ENCODE data around the gene KCNC3. TPM values are rescaled to one million over a fixed set of nuclear protein-coding genes. Genes with fewer than 3 reads are reported as not detected.
"Not testable (repeated sequence)": the region's sequence is repeated elsewhere in the genome, so short reads cannot be mapped to it uniquely, and the experiment has no call there.

The KCNC3 gene
- total RNA-seq, 3 donors from 2014 or later (not counting 1 experiment from before 2014, with no cell fraction given): 0.57 to 3.2 (median 0.68) TPM

DNA sequence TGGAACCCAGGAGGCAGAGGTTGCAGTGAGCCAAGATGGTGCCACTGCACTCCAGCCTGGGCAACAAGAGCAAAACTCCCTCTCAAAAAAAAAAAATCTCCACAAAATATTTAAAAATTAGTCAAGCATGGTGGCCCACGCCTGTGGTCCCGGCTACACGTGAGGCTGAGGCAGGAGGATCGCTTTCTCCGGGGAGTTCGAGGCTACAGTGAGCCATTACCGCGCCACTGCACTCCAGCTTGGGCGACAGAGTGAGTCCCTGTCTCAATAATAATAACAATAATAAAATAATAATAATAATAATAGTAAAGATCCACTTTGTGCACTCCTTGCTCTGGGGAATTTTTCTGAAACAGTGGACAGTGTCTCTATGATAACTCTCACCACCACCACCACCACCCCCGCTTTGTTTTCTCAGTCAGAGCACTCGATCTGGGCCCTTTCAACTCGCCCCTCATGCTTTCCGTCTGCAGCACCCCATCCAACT, 27.6 kb upstream of the KCNC3 start:
- no peaks in the 10 kb centered on the region for H3K27me3 Mint-ChIP-seq (ENCODE audit: low read depth in 2 of 2)
- Histone ChIP-seq H3K36me3 (ENCODE audit: control insufficient read depth, insufficient read depth, low read length) (no peaks in the 10 kb centered on the region), H3K4me1 (ENCODE audit: control insufficient read depth, insufficient read depth, low read length) (peaks cover 30% of the 10 kb centered on the region), H3K27ac (ENCODE audit: low read length) (no peak overlapping the region), H3K27me3 (ENCODE audit: control insufficient read depth, insufficient read depth, low read length) (no peaks in the 10 kb centered on the region), H3K9me3 (ENCODE audit: control insufficient read depth, insufficient read depth, low read length) (no peaks in the 10 kb centered on the region), H3K4me3 (ENCODE audit: low read length) (peak overlapping the region; percentile 65)
- H3K27ac Mint-ChIP-seq: peak overlapping the region; percentile 97 to 99
- peak in 1 of 2 donors; percentile 5 for DNase-seq
- TF ChIP-seq, protein P1, sequence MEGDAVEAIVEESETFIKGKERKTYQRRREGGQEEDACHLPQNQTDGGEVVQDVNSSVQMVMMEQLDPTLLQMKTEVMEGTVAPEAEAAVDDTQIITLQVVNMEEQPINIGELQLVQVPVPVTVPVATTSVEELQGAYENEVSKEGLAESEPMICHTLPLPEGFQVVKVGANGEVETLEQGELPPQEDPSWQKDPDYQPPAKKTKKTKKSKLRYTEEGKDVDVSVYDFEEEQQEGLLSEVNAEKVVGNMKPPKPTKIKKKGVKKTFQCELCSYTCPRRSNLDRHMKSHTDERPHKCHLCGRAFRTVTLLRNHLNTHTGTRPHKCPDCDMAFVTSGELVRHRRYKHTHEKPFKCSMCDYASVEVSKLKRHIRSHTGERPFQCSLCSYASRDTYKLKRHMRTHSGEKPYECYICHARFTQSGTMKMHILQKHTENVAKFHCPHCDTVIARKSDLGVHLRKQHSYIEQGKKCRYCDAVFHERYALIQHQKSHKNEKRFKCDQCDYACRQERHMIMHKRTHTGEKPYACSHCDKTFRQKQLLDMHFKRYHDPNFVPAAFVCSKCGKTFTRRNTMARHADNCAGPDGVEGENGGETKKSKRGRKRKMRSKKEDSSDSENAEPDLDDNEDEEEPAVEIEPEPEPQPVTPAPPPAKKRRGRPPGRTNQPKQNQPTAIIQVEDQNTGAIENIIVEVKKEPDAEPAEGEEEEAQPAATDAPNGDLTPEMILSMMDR (IDR thresholded peaks at IDR 0.05): no peak
- peak overlapping the region; percentile 95 for H3K4me3 Mint-ChIP-seq
- H3K4me1 Mint-ChIP-seq: peaks cover 31 to 40% of the 10 kb centered on the region in 2 donors
- 37% methylated on average over 10 of the region's 13 CpGs for WGBS (ENCODE audit: insufficient coverage)
- ATAC-seq: no peak
- no peaks in the 10 kb centered on the region for H3K9me3 Mint-ChIP-seq
- H3K36me3 Mint-ChIP-seq: no peaks in the 10 kb centered on the region
- intact Hi-C loops (cut with micrococcal nuclease): loop anchor here (1.0 to 5.0 kb wide), 5 partner anchors 58 to 426 kb away; partner anchors contain the start of genes EMC10 and GARIN5A

DNA sequence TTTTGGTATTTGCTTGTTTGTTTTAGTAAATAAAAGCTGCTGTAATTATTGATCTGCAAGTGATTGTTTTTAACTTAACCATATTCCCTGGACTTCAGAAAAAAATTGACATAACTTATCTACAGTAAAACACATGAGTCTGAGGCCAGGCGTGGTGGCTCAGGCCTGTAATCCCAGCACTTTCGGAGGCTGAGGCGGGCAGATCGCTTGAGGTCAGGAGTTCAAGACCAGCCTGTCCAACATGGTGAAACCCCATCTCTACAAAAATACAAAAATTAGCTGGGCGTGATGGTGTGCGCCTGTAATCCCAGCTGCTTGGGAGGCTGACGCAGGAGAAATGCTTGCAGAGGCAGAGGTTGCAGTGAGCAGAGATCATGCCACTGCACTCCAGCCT, 24.3 kb upstream of the KCNC3 start:
- H3K4me3 Mint-ChIP-seq; intact Hi-C loops (cut with micrococcal nuclease); H3K36me3 ChIP-seq (ENCODE audit: control insufficient read depth, insufficient read depth, low read length); H3K27me3 ChIP-seq (ENCODE audit: control insufficient read depth, insufficient read depth, low read length); H3K4me3 ChIP-seq (ENCODE audit: low read length); H3K9me3 ChIP-seq (ENCODE audit: control insufficient read depth, insufficient read depth, low read length); H3K27ac Mint-ChIP-seq; H3K27ac ChIP-seq (ENCODE audit: low read length); DNase-seq; H3K9me3 Mint-ChIP-seq; H3K36me3 Mint-ChIP-seq; H3K27me3 Mint-ChIP-seq (ENCODE audit: low read depth in 2 of 2); ATAC-seq: not testable (repeated sequence)
- H3K4me1 ChIP-seq (ENCODE audit: control insufficient read depth, insufficient read depth, low read length): peaks cover 22% of the 10 kb centered on the region
- WGBS (ENCODE audit: insufficient coverage): 96% methylated on average over 7 of the region's 7 CpGs
- peaks cover 11 to 12% of the 10 kb centered on the region in 2 donors for H3K4me1 Mint-ChIP-seq

DNA sequence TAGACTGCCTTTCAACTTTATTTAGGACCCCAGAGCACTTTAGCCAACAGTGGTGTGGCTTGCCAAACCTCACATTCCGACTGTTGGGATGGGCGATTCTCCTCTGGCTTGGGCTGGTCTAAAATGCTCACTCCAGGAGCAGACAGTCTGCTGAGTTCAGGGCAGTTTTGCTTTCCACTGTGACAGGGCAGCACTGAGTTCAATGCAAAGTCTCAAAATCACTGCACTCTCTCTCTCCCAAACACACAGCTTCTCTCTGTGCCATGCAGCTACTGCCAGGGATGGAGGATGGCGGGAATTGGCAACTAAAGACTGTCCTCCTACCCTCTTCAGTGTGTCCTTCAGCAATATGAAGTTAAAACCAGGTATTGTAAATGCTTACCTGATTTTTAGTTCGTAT, 23.1 kb upstream of the KCNC3 start:
- H3K9me3 Mint-ChIP-seq: no peaks in the 10 kb centered on the region
- no peaks in the 10 kb centered on the region for H3K36me3 Mint-ChIP-seq
- Histone ChIP-seq H3K9me3 (ENCODE audit: control insufficient read depth, insufficient read depth, low read length) (no peaks in the 10 kb centered on the region), H3K27ac (ENCODE audit: low read length) (no peak overlapping the region), H3K27me3 (ENCODE audit: control insufficient read depth, insufficient read depth, low read length) (no peaks in the 10 kb centered on the region), H3K4me3 (ENCODE audit: low read length) (no peak overlapping the region), H3K36me3 (ENCODE audit: control insufficient read depth, insufficient read depth, low read length) (no peaks in the 10 kb centered on the region), H3K4me1 (ENCODE audit: control insufficient read depth, insufficient read depth, low read length) (peaks cover 10% of the 10 kb centered on the region)
- intact Hi-C loops (cut with micrococcal nuclease): no loop called here
- peaks cover 5 to 6% of the 10 kb centered on the region in 2 donors for H3K4me1 Mint-ChIP-seq
- H3K27me3 Mint-ChIP-seq (ENCODE audit: low read depth in 2 of 2): peaks cover 0 to 8% of the 10 kb centered on the region in 2 donors
- 100% methylated on average over 2 of the region's 4 CpGs for WGBS (ENCODE audit: insufficient coverage)
- TF ChIP-seq, protein P1 (IDR thresholded peaks at IDR 0.05): no peak
- H3K27ac Mint-ChIP-seq: no peak overlapping the region
- DNase-seq: no peak
- no peak overlapping the region for H3K4me3 Mint-ChIP-seq
- ATAC-seq: no peak

DNA sequence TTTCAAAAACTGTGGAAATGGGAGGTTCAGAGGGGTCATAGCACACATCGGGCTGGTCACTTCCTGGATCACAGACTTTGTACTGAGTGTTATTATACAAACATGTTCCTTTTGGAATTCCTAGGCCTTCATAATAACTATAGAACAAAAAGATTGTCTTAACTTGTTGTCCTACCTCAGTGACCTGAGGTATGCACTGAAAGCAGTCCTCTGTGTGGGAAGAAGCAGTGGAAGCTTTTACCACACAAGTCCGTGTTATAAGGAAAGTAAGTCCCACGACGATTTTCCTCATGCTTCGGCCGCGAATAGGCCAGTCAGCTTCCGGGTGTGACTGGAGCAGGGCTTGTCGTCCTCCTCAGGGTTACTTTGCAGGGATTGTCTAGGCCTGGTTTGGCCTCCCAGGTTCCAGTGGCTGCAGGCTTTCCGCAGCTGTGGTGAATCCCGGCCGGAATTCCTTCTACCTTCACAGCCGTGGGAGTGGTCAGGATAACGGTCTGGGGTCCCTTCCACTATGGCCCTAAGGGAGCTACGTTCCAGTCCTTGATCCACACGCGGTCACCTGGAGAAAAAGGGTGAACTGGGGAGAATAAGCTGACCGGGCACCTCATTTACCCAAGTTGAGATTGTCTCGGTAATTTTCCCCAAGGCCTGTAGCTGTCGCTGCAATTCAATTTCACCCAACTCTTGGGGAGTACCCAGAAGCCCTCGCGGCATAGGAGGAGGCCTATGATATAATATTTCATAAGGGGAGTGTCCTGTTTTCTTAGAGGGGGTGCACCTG, 20.3 kb upstream of the KCNC3 start:
- TF ChIP-seq, protein P1 (IDR thresholded peaks at IDR 0.05): no peak
- H3K36me3 Mint-ChIP-seq: no peaks in the 10 kb centered on the region
- H3K27me3 Mint-ChIP-seq (ENCODE audit: low read depth in 2 of 2): peaks cover 0 to 8% of the 10 kb centered on the region in 2 donors
- H3K27ac Mint-ChIP-seq: no peak overlapping the region
- no peak for ATAC-seq
- Histone ChIP-seq H3K36me3 (ENCODE audit: control insufficient read depth, insufficient read depth, low read length) (no peaks in the 10 kb centered on the region), H3K27ac (ENCODE audit: low read length) (no peak overlapping the region), H3K4me3 (ENCODE audit: low read length) (no peak overlapping the region), H3K4me1 (ENCODE audit: control insufficient read depth, insufficient read depth, low read length) (peaks cover 13% of the 10 kb centered on the region), H3K9me3 (ENCODE audit: control insufficient read depth, insufficient read depth, low read length) (peaks cover 2% of the 10 kb centered on the region), H3K27me3 (ENCODE audit: control insufficient read depth, insufficient read depth, low read length) (no peaks in the 10 kb centered on the region)
- DNase-seq: no peak
- no peaks in the 10 kb centered on the region for H3K4me1 Mint-ChIP-seq
- H3K9me3 Mint-ChIP-seq: no peaks in the 10 kb centered on the region
- H3K4me3 Mint-ChIP-seq: no peak overlapping the region
- 83% methylated on average over 20 of the region's 22 CpGs for WGBS (ENCODE audit: insufficient coverage)
- intact Hi-C loops (cut with micrococcal nuclease): no loop called here

DNA sequence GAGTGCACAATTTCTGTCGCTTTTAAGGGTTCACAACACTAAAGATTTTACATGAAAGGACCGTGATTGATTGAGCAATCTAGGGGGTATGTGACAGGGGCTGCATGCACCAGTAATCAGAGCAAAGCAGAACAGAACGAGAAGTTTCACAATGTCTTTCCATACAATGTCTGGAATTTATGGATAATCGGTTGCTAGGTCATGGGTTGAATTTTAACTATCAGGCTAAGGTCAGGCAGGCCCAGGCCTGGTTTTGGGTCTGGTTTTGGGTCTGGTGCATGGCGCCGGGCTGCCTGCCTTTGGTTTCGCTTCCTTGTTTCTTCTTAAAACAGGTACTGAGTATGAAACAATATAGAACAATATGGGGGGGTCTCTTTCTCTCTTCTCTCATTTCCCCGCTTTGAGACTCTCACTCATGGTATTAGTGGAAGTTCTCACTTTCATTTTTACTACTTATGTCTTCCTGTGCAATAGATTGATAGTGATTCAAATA, 18.0 kb upstream of the KCNC3 start:
- H3K27me3 Mint-ChIP-seq (ENCODE audit: low read depth in 2 of 2); DNase-seq; H3K4me3 ChIP-seq (ENCODE audit: low read length); intact Hi-C loops (cut with micrococcal nuclease); H3K9me3 ChIP-seq (ENCODE audit: control insufficient read depth, insufficient read depth, low read length); ATAC-seq; H3K27ac Mint-ChIP-seq; H3K4me3 Mint-ChIP-seq; H3K9me3 Mint-ChIP-seq; H3K36me3 ChIP-seq (ENCODE audit: control insufficient read depth, insufficient read depth, low read length); H3K27me3 ChIP-seq (ENCODE audit: control insufficient read depth, insufficient read depth, low read length); H3K4me1 Mint-ChIP-seq; H3K36me3 Mint-ChIP-seq: not testable (repeated sequence)
- 39% methylated on average over 6 of the region's 8 CpGs for WGBS (ENCODE audit: insufficient coverage)
- H3K27ac ChIP-seq (ENCODE audit: low read length): peak overlapping the region; percentile 47
- H3K4me1 ChIP-seq (ENCODE audit: control insufficient read depth, insufficient read depth, low read length): peaks cover 13% of the 10 kb centered on the region
